HT1080 (cell line): ENCODE data around the gene ZFPM1. TPM values are rescaled to one million over a fixed set of nuclear protein-coding genes. Genes with fewer than 3 reads are reported as not detected.
"Not testable (repeated sequence)": the region's sequence is repeated elsewhere in the genome, so short reads cannot be mapped to it uniquely, and the experiment has no call there.

Experiments used
- DNase-seq: peaks from one replicate; pipeline ENCODE4 v3.0.0-alpha.2; 2015; ENCODE audit warnings: low read depth
- total RNA-seq: library from RNA; depleted of rRNA; stranded (reverse); fragments of >200 nt; shearing (Covaris generic); gene quantifications from 2 replicates; pipeline ENCODE4 v1.2.3, GENCODE V29; 2014

The ZFPM1 gene
- total RNA-seq, 1 experiment from 2014 or later = 1.9 TPM

- no peak for DNase-seq
Measured at GRCh38 chr16:88478889-88479792, 26.1 kb downstream of the ZFPM1 start.

DNA sequence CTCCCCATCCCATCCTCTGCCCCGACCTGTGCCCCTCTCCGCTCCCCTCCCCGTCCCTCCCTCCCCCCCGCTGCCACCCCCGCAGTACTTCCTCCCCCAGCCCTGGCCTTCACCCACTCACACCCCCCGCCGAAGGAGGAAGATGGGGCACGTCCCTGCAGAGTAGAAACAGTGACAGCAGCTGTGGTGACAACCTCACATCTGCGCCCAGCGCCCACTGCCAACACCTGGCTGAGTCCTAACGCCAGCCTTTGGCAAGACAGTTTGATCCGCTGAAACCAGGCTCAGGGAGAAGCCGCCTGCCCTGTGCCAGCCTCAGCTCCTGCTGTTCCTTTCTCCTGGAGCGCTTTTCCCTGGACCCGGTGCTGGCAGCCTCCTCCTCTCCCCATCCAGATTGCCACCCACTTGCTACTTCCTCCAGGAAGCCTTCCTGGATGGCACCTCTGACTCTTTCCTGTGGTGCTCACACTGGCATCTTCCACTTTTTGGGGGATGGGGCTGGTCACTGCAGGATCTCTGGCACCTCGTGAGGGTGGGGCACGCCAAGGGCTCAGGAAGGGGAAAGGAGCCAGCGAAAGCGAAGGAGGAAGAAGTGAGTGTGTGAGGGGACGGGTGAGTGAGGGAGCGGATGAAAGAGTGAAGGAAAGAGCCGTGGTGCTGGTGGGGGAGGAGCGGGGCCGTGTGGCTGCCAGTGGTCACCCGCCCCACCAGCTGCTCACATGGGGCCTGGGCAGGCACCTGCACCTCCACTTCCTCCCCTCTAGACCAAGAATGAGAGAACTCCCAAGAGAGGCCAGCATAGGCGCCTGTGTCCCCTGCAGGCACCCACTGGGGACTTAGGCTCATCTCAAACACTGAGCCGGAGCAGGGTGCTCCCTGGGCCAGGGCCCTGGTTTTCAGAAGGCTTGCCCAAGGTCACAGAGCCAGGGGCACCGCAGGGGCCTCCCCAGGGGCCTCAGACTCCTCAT, 27.0 kb downstream of the ZFPM1 start:
- no peak for DNase-seq

DNA sequence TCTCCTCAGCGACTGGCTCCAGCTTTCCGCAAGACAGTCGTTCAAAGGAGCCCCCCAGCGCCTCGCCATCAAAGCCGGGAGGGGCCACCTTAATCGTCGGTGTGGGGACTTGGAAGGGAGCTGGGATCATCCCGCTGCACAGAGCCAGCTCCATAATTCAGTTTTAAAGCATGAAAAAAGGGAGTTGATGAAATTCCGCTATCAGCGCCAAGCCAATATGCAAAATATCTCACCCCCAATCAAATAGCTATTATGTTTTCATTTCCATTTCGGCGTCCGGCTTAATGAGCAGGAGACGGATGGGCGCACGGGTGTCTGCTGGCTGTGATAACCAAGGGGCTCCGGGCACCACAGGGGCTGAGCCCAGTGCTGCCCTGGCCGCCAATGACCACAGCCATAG, 27.7 kb downstream of the ZFPM1 start:
- no peak for DNase-seq

DNA sequence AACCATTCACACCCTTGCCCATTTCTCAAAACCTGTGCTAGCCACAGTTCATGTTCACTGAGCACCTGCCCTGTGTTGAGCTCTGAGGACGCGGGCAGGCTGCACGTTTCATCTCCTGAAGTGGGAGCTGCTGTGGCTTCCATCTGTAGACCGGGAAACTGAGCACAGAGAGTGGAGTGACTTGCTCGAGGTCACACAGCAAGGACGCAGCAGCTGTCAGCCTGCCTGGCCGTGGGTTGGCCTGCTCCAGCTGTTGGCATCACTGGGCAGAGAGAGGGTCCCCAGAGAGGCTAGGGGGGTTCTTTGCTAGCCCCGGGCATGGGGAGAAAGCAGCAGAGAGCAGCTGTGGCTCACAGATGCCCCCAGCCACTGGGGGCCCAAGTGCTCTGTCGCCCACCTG, 28.8 kb downstream of the ZFPM1 start:
- no peak for DNase-seq

- DNase-seq = no peak
Measured at GRCh38 chr16:88482630-88483391, 29.7 kb downstream of the ZFPM1 start.

GRCh38 chr16:88483392-88483641, 30.2 kb downstream of the ZFPM1 start:
- no peak for DNase-seq

- no peak for DNase-seq
Measured at GRCh38 chr16:88484505-88485365, 31.7 kb downstream of the ZFPM1 start.

- not testable (repeated sequence) for DNase-seq
Measured at GRCh38 chr16:88485366-88485741, 32.3 kb downstream of the ZFPM1 start.

GRCh38 chr16:88486398-88487123, 33.5 kb downstream of the ZFPM1 start:
- DNase-seq = no peak

GRCh38 chr16:88487124-88487432, 34.0 kb downstream of the ZFPM1 start:
- no peak for DNase-seq

- DNase-seq = no peak
Measured at GRCh38 chr16:88487920-88488851, 35.1 kb downstream of the ZFPM1 start.

DNA sequence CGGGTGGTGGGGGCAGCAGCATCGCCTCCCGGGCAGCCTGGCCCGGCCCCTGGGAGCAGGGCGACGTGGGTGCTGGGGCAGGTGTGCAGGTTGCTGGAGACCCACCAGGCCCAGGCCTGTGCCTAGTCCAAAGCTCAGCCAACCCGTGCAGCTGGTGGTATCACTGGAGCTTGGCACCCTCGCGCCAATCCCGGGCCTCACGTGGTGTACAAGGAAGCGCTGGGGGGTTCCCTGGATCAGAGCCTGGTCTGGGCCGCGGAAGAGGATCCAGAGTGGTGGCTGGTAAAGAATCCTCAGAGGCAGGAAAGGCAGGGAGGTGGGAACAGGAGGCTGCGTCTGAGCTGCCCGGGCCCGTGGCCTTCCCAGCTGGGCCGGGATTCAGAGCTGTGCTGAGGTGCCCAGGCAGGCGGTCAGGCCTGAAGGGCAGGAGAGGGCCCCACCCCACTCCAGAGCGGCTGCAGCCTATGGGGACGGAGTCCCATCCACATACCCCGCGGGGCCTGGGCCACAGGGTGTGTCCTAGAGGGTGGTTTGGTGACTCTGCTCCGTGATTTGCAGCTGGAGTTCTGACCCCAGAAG, 36.2 kb downstream of the ZFPM1 start:
- no peak for DNase-seq

- DNase-seq = no peak
Measured at GRCh38 chr16:88491001-88491559, 38.0 kb downstream of the ZFPM1 start.

DNA sequence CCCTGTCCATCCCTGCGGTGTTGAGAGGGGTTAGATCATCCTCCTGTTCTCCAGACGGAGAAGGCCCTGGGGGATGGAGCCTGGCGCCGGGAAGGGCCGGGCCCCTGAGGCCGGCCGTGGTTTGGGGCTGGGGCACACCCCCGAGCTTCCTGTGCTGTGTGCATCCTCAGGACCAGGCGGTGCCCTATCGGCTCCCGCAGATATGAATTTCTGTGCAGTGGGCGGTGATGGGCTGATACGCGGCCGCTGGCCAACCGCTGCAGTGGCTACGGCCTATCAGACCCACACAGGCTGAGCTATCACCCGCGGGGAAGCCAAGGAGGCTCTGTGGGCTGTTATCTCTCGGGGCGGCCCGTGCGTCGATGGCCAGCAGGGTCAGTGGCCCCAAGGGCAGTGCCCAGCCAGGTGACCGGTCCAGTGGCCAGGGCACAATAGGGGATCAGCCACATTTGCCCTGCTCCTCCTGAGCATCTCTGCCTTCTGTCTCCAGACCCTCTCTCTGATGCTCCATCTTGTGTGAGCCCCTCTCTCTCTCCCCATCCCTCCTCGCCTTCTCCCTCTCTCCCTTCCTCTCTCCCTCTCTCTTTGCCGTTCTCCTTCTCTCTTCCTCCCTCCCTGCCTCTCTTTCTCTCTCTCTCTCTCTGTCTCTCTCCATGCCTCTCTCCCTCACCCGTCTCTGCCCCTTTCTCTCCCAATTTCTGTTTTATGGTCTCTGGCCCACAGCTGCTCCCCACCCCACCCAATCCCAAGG, 38.7 kb downstream of the ZFPM1 start:
- DNase-seq = no peak

GRCh38 chr16:88493879-88494278, 40.8 kb downstream of the ZFPM1 start:
- DNase-seq = no peak

DNA sequence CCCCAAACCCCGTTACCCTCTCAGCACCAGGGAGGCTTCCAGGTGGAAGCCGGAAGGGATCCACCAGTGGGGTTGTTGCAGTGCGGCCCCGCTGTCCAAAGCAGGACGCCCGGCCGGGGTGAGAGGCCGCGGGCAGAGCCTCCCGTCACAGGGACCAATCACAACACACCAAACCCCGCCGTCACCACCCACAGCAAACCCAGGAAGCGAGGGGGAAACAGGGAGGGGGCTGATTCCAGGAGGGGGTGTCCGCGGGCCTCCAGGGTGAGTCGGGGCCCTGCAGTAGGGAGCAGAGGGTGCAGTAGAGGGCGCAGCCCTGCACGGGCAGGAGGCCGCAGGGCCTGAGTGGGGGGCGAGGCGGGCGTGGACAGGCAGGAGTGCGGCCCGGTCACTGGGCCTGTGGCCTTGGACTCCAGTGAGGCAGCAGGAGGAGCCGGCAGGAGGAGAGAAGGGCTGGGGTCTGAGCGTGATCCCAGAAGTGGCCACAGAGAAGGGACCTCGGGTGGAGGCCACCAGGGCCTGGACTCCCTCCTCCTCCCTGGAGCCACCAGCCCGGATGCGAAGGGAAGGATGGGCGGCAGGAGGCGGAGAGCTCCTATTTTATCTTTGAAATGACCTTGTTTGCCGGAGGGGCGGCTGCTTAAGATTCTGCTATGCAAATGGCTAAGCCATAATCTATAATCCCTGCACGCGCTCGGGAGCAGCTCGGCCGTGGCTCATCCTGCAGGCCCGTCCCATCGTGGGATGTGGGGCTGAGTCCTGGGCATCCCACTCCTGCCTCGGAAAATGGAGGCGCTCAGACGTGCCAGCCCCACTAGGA, 41.5 kb downstream of the ZFPM1 start:
- DNase-seq = no peak

- DNase-seq = no peak
Measured at GRCh38 chr16:88495268-88495772, 42.2 kb downstream of the ZFPM1 start.
